Neural cell (in vitro differentiated cells): ENCODE data around the gene IGFBP4. TPM values are rescaled to one million over a fixed set of nuclear protein-coding genes. Genes with fewer than 3 reads are reported as not detected.

Experiments
- H2AFZ ChIP-seq: fragments of 200-600, 300-800 bp; sonication (generic), shearing (Covaris generic); 2 replicates; pipeline ENCODE4 v1.6.0; 2014; ENCODE audit warnings: low read depth, mild to moderate bottlenecking, antibody characterized with exemption, low read length, moderate library complexity
- H3F3A ChIP-seq: fragments of 200-600 bp; shearing (Covaris generic); 2 replicates; pipeline ENCODE4 v1.6.1; 2016; ENCODE audit warnings: mild to moderate bottlenecking, moderate library complexity, mixed read lengths, antibody characterized with exemption, low read length; ENCODE audit not compliant: insufficient read depth, poor library complexity, severe bottlenecking
- H3K27ac ChIP-seq: fragments of 200-600, 300-800 bp; sonication (generic), shearing (Covaris generic); 2 replicates; pipeline ENCODE4 v1.5.1; 2014; ENCODE audit warnings: mild to moderate bottlenecking, low read length, moderate library complexity
- H3K27me3 ChIP-seq: fragments of 300-800, 200-600 bp; sonication (generic), shearing (Covaris generic); 2 replicates; pipeline ENCODE4 v1.6.0; 2014; ENCODE audit warnings: mild to moderate bottlenecking, low read depth, low read length, moderate library complexity; ENCODE audit not compliant: insufficient read depth
- H3K36me3 ChIP-seq: fragments of 300-800, 200-600 bp; sonication (generic), shearing (Covaris generic); 2 replicates; pipeline ENCODE4 v1.5.1; 2014; ENCODE audit warnings: mild to moderate bottlenecking, antibody characterized with exemption, low read length, moderate library complexity; ENCODE audit not compliant: insufficient read depth
- H3K4me2 ChIP-seq: fragments of 300-800, 200-600 bp; sonication (generic), shearing (Covaris generic); 2 replicates; pipeline ENCODE4 v1.6.0; 2014; ENCODE audit warnings: mild to moderate bottlenecking, low read length
- H3K4me3 ChIP-seq: fragments of 300-800, 200-600 bp; sonication (generic), shearing (Covaris generic); 2 replicates; pipeline ENCODE4 v1.5.1; 2014; ENCODE audit warnings: mild to moderate bottlenecking, low read length, moderate library complexity
- H3K79me2 ChIP-seq: fragments of 200-600 bp; shearing (Covaris generic); replicated peaks from 2 replicates; pipeline ENCODE4 v1.6.0; 2014; ENCODE audit warnings: mild to moderate bottlenecking, low read length, moderate library complexity; ENCODE audit not compliant: insufficient read depth
- H3K9ac ChIP-seq: fragments of 300-800, 200-600 bp; sonication (generic), shearing (Covaris generic); 2 replicates; pipeline ENCODE4 v1.6.1; 2016; ENCODE audit warnings: mild to moderate bottlenecking, low read length, mixed read lengths
- H3K9me2 ChIP-seq: fragments of 200-600 bp; shearing (Covaris generic); 2 replicates; pipeline ENCODE4 v1.6.1; 2016; ENCODE audit warnings: mild to moderate bottlenecking, low read length, mixed read lengths; ENCODE audit not compliant: insufficient read depth
- H3K9me3 ChIP-seq: fragments of 200-600, 300-800 bp; sonication (generic), shearing (Covaris generic); 2 replicates; pipeline ENCODE4 v1.6.1; 2016; ENCODE audit warnings: mild to moderate bottlenecking, mixed run types, low read length, moderate library complexity, mixed read lengths
- H4K20me1 ChIP-seq: fragments of 200-600 bp; shearing (Covaris generic); 2 replicates; pipeline ENCODE4 v1.6.1; 2016; ENCODE audit warnings: mild to moderate bottlenecking, mixed run types; ENCODE audit not compliant: insufficient read depth
- CTCF ChIP-seq: fragments of 450-650 bp; IDR thresholded peaks from 2 replicates; pipeline ENCODE4 v1.5.1; 2014; ENCODE audit warnings: antibody characterized with exemption, mild to moderate bottlenecking, moderate library complexity; ENCODE audit not compliant: poor library complexity, severe bottlenecking
- EP300 ChIP-seq: fragments of 450-650 bp; conservative IDR thresholded peaks from 2 replicates; pipeline ENCODE4 v1.6.1; 2014; ENCODE audit warnings: antibody characterized with exemption, mild to moderate bottlenecking, moderate library complexity; ENCODE audit not compliant: poor library complexity, severe bottlenecking
- EZH2 ChIP-seq: fragments of 200-600, 300-800 bp; shearing (Covaris generic), sonication (generic); IDR thresholded peaks from 2 replicates; pipeline ENCODE4 v1.6.1; 2014; ENCODE audit warnings: antibody characterized with exemption, low read length, borderline replicate concordance, mild to moderate bottlenecking; ENCODE audit not compliant: insufficient read depth, poor library complexity, severe bottlenecking
- MXI1 ChIP-seq: fragments of 450-650 bp; conservative IDR thresholded peaks from 2 replicates; pipeline ENCODE4 v1.6.1; 2014; ENCODE audit warnings: antibody characterized with exemption, mild to moderate bottlenecking; ENCODE audit not compliant: poor library complexity, severe bottlenecking
- POLR2AphosphoS5 ChIP-seq: IDR thresholded peaks from 2 replicates; pipeline ENCODE4 v1.6.1; 2012
- RAD21 ChIP-seq: fragments of 450-650 bp; conservative IDR thresholded peaks from 2 replicates; pipeline ENCODE4 v1.6.1; 2014; ENCODE audit warnings: antibody characterized with exemption, mild to moderate bottlenecking, moderate library complexity
- REST ChIP-seq: IDR thresholded peaks from 2 replicates; pipeline ENCODE4 v1.6.1; 2012; ENCODE audit warnings: borderline replicate concordance
- SMC3 ChIP-seq: fragments of 450-650 bp; conservative IDR thresholded peaks from 2 replicates; pipeline ENCODE4 v1.6.1; 2014; ENCODE audit warnings: antibody characterized with exemption, mild to moderate bottlenecking, moderate library complexity; ENCODE audit not compliant: poor library complexity
- TAF1 ChIP-seq: IDR thresholded peaks from 2 replicates; pipeline ENCODE4 v1.6.1; 2012; ENCODE audit warnings: low read depth
- polyA plus RNA-seq: library from polyadenylated mRNA; depleted of rRNA; stranded (reverse); fragments of >200 nt; gene quantifications from 2 replicates; pipeline ENCODE4 v1.2.3, GENCODE V29; 2014

Gene IGFBP4
- polyA plus RNA-seq, 1 donor from 2014 or later, result 1.3 TPM

GRCh38 chr17:40437095-40437732, 6.0 kb upstream of the IGFBP4 start:
- Histone ChIP-seq H2AFZ (no peak overlapping the region), H3K36me3 (no peaks in the 10 kb centered on the region), H3K9ac (no peak overlapping the region), H4K20me1 (no peaks in the 10 kb centered on the region), H3K9me3 (no peaks in the 10 kb centered on the region), H3F3A (no peaks in the 10 kb centered on the region), H3K27me3 (no peaks in the 10 kb centered on the region), H3K4me3 (no peak overlapping the region), H3K4me2 (no peak overlapping the region), H3K79me2 (no peaks in the 10 kb centered on the region), H3K9me2 (no peaks in the 10 kb centered on the region), H3K27ac (no peak overlapping the region)
- no peak for TF ChIP-seq EP300
- TF ChIP-seq TAF1, result no peak
- no peak for TF ChIP-seq REST
- TF ChIP-seq MXI1, result no peak
- TF ChIP-seq SMC3, result no peak
- TF ChIP-seq CTCF, result no peak
- no peak for TF ChIP-seq EZH2
- TF ChIP-seq POLR2AphosphoS5, result no peak
- TF ChIP-seq RAD21, result no peak

DNA sequence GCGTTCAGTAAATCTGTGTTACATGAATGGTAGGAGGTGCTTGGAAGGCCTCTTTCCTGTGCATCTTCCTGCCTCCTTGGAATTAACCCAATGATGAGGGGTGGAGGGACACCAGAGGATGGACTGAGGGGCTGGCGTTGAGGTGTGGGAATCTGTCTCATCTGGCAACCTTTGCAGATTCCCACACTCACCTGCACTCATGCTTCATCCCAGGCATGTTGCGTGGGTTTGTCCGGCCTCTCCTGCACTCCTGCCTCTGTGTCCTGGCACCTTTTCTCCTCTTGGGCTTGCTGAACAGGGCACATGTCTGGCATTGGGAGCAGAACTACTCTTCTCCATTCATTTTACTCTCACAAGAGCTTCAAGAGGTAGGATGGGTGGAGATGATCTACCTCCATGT, 3.1 kb upstream of the IGFBP4 start:
- peaks cover 13% of the 10 kb centered on the region for H3K27me3 ChIP-seq
- no peaks in the 10 kb centered on the region for H3F3A ChIP-seq
- no peaks in the 10 kb centered on the region for H3K9me2 ChIP-seq
- H3K4me3 ChIP-seq, result no peak overlapping the region
- H3K4me2 ChIP-seq, result no peak overlapping the region
- H3K79me2 ChIP-seq, result no peaks in the 10 kb centered on the region
- no peaks in the 10 kb centered on the region for H3K36me3 ChIP-seq
- H3K27ac ChIP-seq, result no peak overlapping the region
- TF ChIP-seq RAD21 (no peak), REST (no peak), EZH2 (no peak), CTCF (no peak), POLR2AphosphoS5 (no peak), EP300 (no peak), TAF1 (no peak), SMC3 (no peak)
- no peak overlapping the region for H2AFZ ChIP-seq
- H3K9me3 ChIP-seq, result no peaks in the 10 kb centered on the region
- H3K9ac ChIP-seq, result no peak overlapping the region
- H4K20me1 ChIP-seq, result no peaks in the 10 kb centered on the region
